Endothelial cell of umbilical vein (primary cell): Measurements from ENCODE around the gene HASPIN. TPM values are rescaled to one million over a fixed set of nuclear protein-coding genes. Genes with fewer than 3 reads are reported as not detected.

Experiments used
- BruUV-seq: library from RNA; stranded (reverse); fragments of 400-500 nt; replicated peaks from 2 replicates; lab custom pipeline; 2021; lab: Mats Ljungman, UMichigan
- CTCF ChIA-PET: fragments of 300-600, 350-600 bp; sonication (Branson Sonifier 250); formaldehyde crosslinking; loops from one replicate; lab custom pipeline; 2021; ENCODE audit warnings: antibody characterized with exemption, inconsistent platforms; lab: Charles Lee
- POLR2A ChIA-PET: fragments of 300-600, 350-600 bp; sonication (Branson Sonifier 250); formaldehyde crosslinking; loops from one replicate; lab custom pipeline; 2021; ENCODE audit warnings: antibody characterized with exemption, inconsistent platforms; lab: Charles Lee
- DNase-seq: peaks from one replicate; pipeline ENCODE4 v3.0.0-alpha.2; 2011; ENCODE audit warnings: low read depth, low spot score
- FAIRE-seq: peaks from 2 replicates; lab custom pipeline; 2011; peaks lifted over from hg19 to GRCh38; lab: Jason Lieb, UNC
- H2AFZ ChIP-seq: 2 replicates; pipeline ENCODE4 v1.6.0; 2012; ENCODE audit warnings: low read depth, low read length, control low read depth, inconsistent platforms
- H3K27ac ChIP-seq: 2 replicates; pipeline ENCODE4 v1.5.1; 2011; ENCODE audit warnings: low read depth, mild to moderate bottlenecking, control low read depth, low read length, moderate library complexity; ENCODE audit not compliant: insufficient read depth
- H3K27me3 ChIP-seq, 2 experiments: 2 replicates each; pipeline versions ENCODE4 v1.6.0 to v1.6.1; 2011; ENCODE audit warnings: low read length in 2 of 2, mixed read lengths in 1 of 2; ENCODE audit not compliant: control insufficient read depth in 2 of 2, insufficient read depth in 2 of 2
- H3K36me3 ChIP-seq, 2 experiments: 2 replicates in 1 of 2; 3 replicates in 1 of 2; pipeline ENCODE4 v1.5.1; 2011; ENCODE audit warnings: low read length in 2 of 2, mild to moderate bottlenecking in 1 of 2, moderate library complexity in 1 of 2; ENCODE audit not compliant: control insufficient read depth in 2 of 2, insufficient read depth in 2 of 2; ENCODE audit errors: extremely low read depth in 1 of 2
- H3K4me1 ChIP-seq: 3 replicates; pipeline ENCODE4 v1.5.1; 2011; ENCODE audit warnings: mild to moderate bottlenecking, low read length; ENCODE audit not compliant: control insufficient read depth, insufficient read depth; ENCODE audit errors: extremely low read depth
- H3K4me2 ChIP-seq: 2 replicates; pipeline ENCODE4 v1.6.1; 2011; ENCODE audit warnings: low read length, control low read depth, mixed read lengths; ENCODE audit not compliant: insufficient read depth
- H3K4me3 ChIP-seq, 3 experiments: fragments of 200-600 bp in 1 of 3; sonication (generic), shearing (Covaris generic) in 1 of 3; replicated peaks in 1 of 3; 2 replicates each; pipeline ENCODE4 v1.5.1; 2011 to 2016; ENCODE audit warnings: control low read depth in 3 of 3, low read length in 3 of 3, mild to moderate bottlenecking in 2 of 3, inconsistent platforms in 1 of 3, low read depth in 1 of 3, moderate library complexity in 1 of 3; ENCODE audit not compliant: insufficient read depth in 1 of 3
- H3K79me2 ChIP-seq: 2 replicates; pipeline ENCODE4 v1.6.0; 2012; ENCODE audit warnings: low read length, inconsistent platforms; ENCODE audit not compliant: control insufficient read depth, insufficient read depth
- H3K9ac ChIP-seq: replicated peaks from 2 replicates; pipeline ENCODE3; 2011; ENCODE audit warnings: low read length, control low read depth; ENCODE audit not compliant: insufficient read depth; ENCODE audit errors: extremely low read depth
- H3K9me1 ChIP-seq: replicated peaks from 3 replicates; pipeline ENCODE4 v1.6.0; 2011; ENCODE audit warnings: mild to moderate bottlenecking, low read length; ENCODE audit not compliant: control insufficient read depth, insufficient read depth; ENCODE audit errors: extremely low read depth
- H3K9me3 ChIP-seq: replicated peaks from 2 replicates; pipeline ENCODE4 v1.5.1; 2012; ENCODE audit warnings: low read length, inconsistent platforms; ENCODE audit not compliant: control insufficient read depth, insufficient read depth
- H4K20me1 ChIP-seq: replicated peaks from 2 replicates; pipeline ENCODE3; 2011; ENCODE audit warnings: mild to moderate bottlenecking, low read length; ENCODE audit not compliant: control insufficient read depth, insufficient read depth; ENCODE audit errors: extremely low read depth
- CTCF ChIP-seq, 2 donors: IDR thresholded peaks; 1 replicate in 1 of 2; 2 replicates in 1 of 2; pipeline ENCODE4 v1.5.1; 2011; ENCODE audit warnings: low read length in 2 of 2, mild to moderate bottlenecking in 2 of 2, moderate library complexity in 2 of 2, control low read depth in 1 of 2, inconsistent platforms in 1 of 2, low read depth in 1 of 2; ENCODE audit not compliant: insufficient read depth in 1 of 2; ENCODE audit errors: extremely low read depth in 1 of 2
- EZH2 ChIP-seq: IDR thresholded peaks from 2 replicates; pipeline ENCODE4 v1.6.1; 2012; ENCODE audit warnings: borderline replicate concordance, low read depth, mild to moderate bottlenecking, moderate library complexity, low read length, inconsistent platforms; ENCODE audit not compliant: severe bottlenecking
- FOS ChIP-seq: IDR thresholded peaks from 2 replicates; pipeline ENCODE4 v1.6.1; 2011; ENCODE audit warnings: mild to moderate bottlenecking, low read length, moderate library complexity, borderline replicate concordance; ENCODE audit not compliant: insufficient read depth
- GATA2 ChIP-seq: IDR thresholded peaks from 2 replicates; pipeline ENCODE4 v1.7.0; 2011; ENCODE audit warnings: low read depth, mild to moderate bottlenecking, moderate library complexity, mixed read lengths, low read length; ENCODE audit not compliant: insufficient read length, insufficient read depth
- JUN ChIP-seq: IDR thresholded peaks from 2 replicates; pipeline ENCODE4 v1.6.1; 2011; ENCODE audit warnings: borderline replicate concordance, low read depth; ENCODE audit not compliant: insufficient read length, insufficient read depth
- MAX ChIP-seq: IDR thresholded peaks from 2 replicates; pipeline ENCODE4 v1.6.1; 2011; ENCODE audit not compliant: insufficient read depth, insufficient read length
- MYC ChIP-seq: IDR thresholded peaks from one replicate; pipeline ENCODE4 v1.6.1; 2011; ENCODE audit warnings: mild to moderate bottlenecking, low read depth, low read length
- POLR2A ChIP-seq: IDR thresholded peaks from 2 replicates; pipeline ENCODE4 v1.6.1; 2012; ENCODE audit warnings: low read depth, mild to moderate bottlenecking, control low read depth, low read length
- POLR2AphosphoS5 ChIP-seq: IDR thresholded peaks from 2 replicates; pipeline ENCODE4 v1.6.1; 2012; ENCODE audit warnings: low read depth, mild to moderate bottlenecking, control low read depth, low read length, moderate library complexity; ENCODE audit not compliant: insufficient read depth
- dilution Hi-C: fragments of 300-500 bp; cut with MboI; formaldehyde crosslinking; loops from one replicate; pipeline ENCODE4 v1.15.0; 2019; ENCODE audit warnings: low sequenced_read_pairs; ENCODE audit not compliant: extremely low pct_ligation_motif_present
- intact Hi-C: fragments of 100-400 bp; cut with micrococcal nuclease; formaldehyde crosslinking; loops from one replicate; pipeline ENCODE4 v1.10.0; 2022
- polyA plus RNA-seq, 4 experiments: library from polyadenylated mRNA; depleted of rRNA in 3 of 4; stranded (reverse) in 3 of 4; unstranded in 1 of 4; fragments of >200 nt; gene quantifications; 2 replicates each; pipeline versions ENCODE4 v1.2.1 to v1.2.3, GENCODE V29; 2011 to 2012; ENCODE audit warnings: missing spikeins in 1 of 4
- total RNA-seq: library from RNA; stranded (reverse); gene quantifications from 2 replicates; pipeline ENCODE4 v1.2.3, GENCODE V29; 2021

HASPIN gene
- total and polyA plus RNA-seq, 2 donors (not counting 3 experiments of a cell fraction or from before 2014, with no cell fraction given), result 2.7 to 13.2 TPM

GRCh38 chr17:3688852-3689261, 34.8 kb upstream of the HASPIN start:
- Histone ChIP-seq H3K79me2 (no peaks in the 10 kb centered on the region), H3K4me2 (no peak overlapping the region), H3K36me3 (no peaks in the 10 kb centered on the region), H3K27me3 (peaks cover 0 to 7% of the 10 kb centered on the region in 2 experiments), H3K9ac (no peak overlapping the region), H2AFZ (no peak overlapping the region), H3K4me3 (no peak overlapping the region), H3K9me3 (no peaks in the 10 kb centered on the region), H3K9me1 (no peaks in the 10 kb centered on the region), H3K4me1 (no peaks in the 10 kb centered on the region), H4K20me1 (no peaks in the 10 kb centered on the region), H3K27ac (no peak overlapping the region)
- intact Hi-C loops (no loop called here), dilution Hi-C loops (no loop called here)
- DNase-seq (no peak), FAIRE-seq (no peak)
- POLR2A ChIA-PET, result no interaction called here
- CTCF ChIA-PET, result interaction anchor here (1.1 kb wide), 2 partner anchors 13 to 49 kb away, joined by 3 to 4 read pairs; no protein-coding TSS in a partner anchor
- TF ChIP-seq FOS (no peak), POLR2AphosphoS5 (no peak), MYC (no peak), GATA2 (no peak), JUN (no peak), CTCF (IDR thresholded peaks at IDR 0.05; ENCODE audit: extremely low read depth in 1 of 2, insufficient read depth in 1 of 2, low read depth in 1 of 2, low read length in 2 of 2) (no peak), EZH2 (no peak), MAX (no peak), POLR2A (no peak)
- BruUV-seq, result no TSS peak
